HG03565 (cell line): Measurements from ENCODE around the gene PRDM16.

Experiments
- ATAC-seq: cut with Tn5 transposase; IDR thresholded peaks from one replicate; pipeline ENCODE4 v1.9.1; 2021; ENCODE audit warnings: mild to moderate bottlenecking, moderate library complexity; ENCODE audit not compliant: unreplicated experiment

The PRDM16 gene

GRCh38 chr1:3419415-3420204 lies 350.6 kb downstream of the PRDM16 start:
- no peak for ATAC-seq

- ATAC-seq: no peak
These were observed 351.4 kb downstream of the PRDM16 start for GRCh38 chr1:3420218-3420951.

GRCh38 chr1:3422638-3423037 lies 353.6 kb downstream of the PRDM16 start:
- ATAC-seq: no peak

- ATAC-seq: no peak
These were observed 354.3 kb downstream of the PRDM16 start for GRCh38 chr1:3423245-3423829.

GRCh38 chr1:3423896-3424611 lies 355.1 kb downstream of the PRDM16 start:
- no peak for ATAC-seq

GRCh38 chr1:3425486-3426215 lies 356.6 kb downstream of the PRDM16 start:
- no peak for ATAC-seq

- ATAC-seq: no peak
These were observed 358.0 kb downstream of the PRDM16 start for GRCh38 chr1:3426956-3427535.

- no peak for ATAC-seq
These were observed 359.0 kb downstream of the PRDM16 start for GRCh38 chr1:3427711-3428704.

GRCh38 chr1:3428899-3429298 lies 359.9 kb downstream of the PRDM16 start:
- no peak for ATAC-seq

GRCh38 chr1:3429320-3429719 lies 360.3 kb downstream of the PRDM16 start:
- no peak for ATAC-seq

- ATAC-seq: no peak
These were observed 360.8 kb downstream of the PRDM16 start for GRCh38 chr1:3429766-3430165.

- no peak for ATAC-seq
These were observed 361.4 kb downstream of the PRDM16 start for GRCh38 chr1:3430406-3430805.

GRCh38 chr1:3430820-3431219 lies 361.8 kb downstream of the PRDM16 start:
- ATAC-seq: no peak

- no peak for ATAC-seq
These were observed 362.3 kb downstream of the PRDM16 start for GRCh38 chr1:3431266-3431665.

- ATAC-seq: no peak
These were observed 362.7 kb downstream of the PRDM16 start for GRCh38 chr1:3431686-3432085.

- ATAC-seq: no peak
These were observed 363.3 kb downstream of the PRDM16 start for GRCh38 chr1:3432306-3432705.

GRCh38 chr1:3433076-3433475 lies 364.1 kb downstream of the PRDM16 start:
- ATAC-seq: no peak

- no peak for ATAC-seq
These were observed 364.8 kb downstream of the PRDM16 start for GRCh38 chr1:3433596-3434320.
